ENCODE measurements around the gene OR10A2.

- TF ChIP-seq CTCF (IDR thresholded peaks at IDR 0.05) (no peak), EP300 (IDR thresholded peaks at IDR 0.05) (no peak), POLR2AphosphoS5 (IDR thresholded peaks at IDR 0.05) (no peak)
These were observed 45.2 kb upstream of the OR10A2 start for GRCh38 chr11:6817694-6818093.
